Activated T-cell treated with anti-CD3 and anti-CD28 coated beads, Interleukin-2, amount 50 U/mL, for 24 hours (primary cell): Measurements from ENCODE around the gene SUPT20HL1.
"Not testable (repeated sequence)": the region's sequence is repeated elsewhere in the genome, so short reads cannot be mapped to it uniquely, and the experiment has no call there.

ENCODE experiments used
- DNase-seq: peaks from one replicate; pipeline ENCODE4 v3.0.0-alpha.2; 2020
- H3K27ac Mint-ChIP-seq: 2 replicates; pipeline ENCODE4 v1.8.0; 2020; ENCODE audit warnings: mild to moderate bottlenecking, mixed read lengths
- H3K27me3 Mint-ChIP-seq: 2 replicates; pipeline ENCODE4 v1.8.0; 2020; ENCODE audit warnings: mixed read lengths
- H3K36me3 Mint-ChIP-seq: 2 replicates; pipeline ENCODE4 v1.8.0; 2020; ENCODE audit warnings: low read depth, mixed read lengths
- H3K4me1 Mint-ChIP-seq: 2 replicates; pipeline ENCODE4 v1.8.0; 2020; ENCODE audit warnings: low read depth, mixed read lengths
- H3K4me3 Mint-ChIP-seq: 2 replicates; pipeline ENCODE4 v1.8.0; 2020; ENCODE audit warnings: mild to moderate bottlenecking, moderate library complexity, mixed read lengths
- H3K9me3 Mint-ChIP-seq: 2 replicates; pipeline ENCODE4 v1.8.0; 2020; ENCODE audit warnings: mixed read lengths

The SUPT20HL1 gene

GRCh38 chrX:24360272-24360671 is at the start of gene SUPT20HL1:
SUPT20HL1 (plus strand) TSS chrX:24360639; CDS start chrX:24362761, 2,122 bp downstream.
- Mint-ChIP-seq H3K4me1 (peaks cover 2% of the 10 kb centered on the region), H3K36me3 (no peaks in the 10 kb centered on the region), H3K27me3 (peaks cover 6% of the 10 kb centered on the region), H3K9me3 (no peaks in the 10 kb centered on the region), H3K4me3 (no peak within 1 kb of the TSS), H3K27ac (no peak within 1 kb of the TSS)
- DNase-seq: no peak

DNA sequence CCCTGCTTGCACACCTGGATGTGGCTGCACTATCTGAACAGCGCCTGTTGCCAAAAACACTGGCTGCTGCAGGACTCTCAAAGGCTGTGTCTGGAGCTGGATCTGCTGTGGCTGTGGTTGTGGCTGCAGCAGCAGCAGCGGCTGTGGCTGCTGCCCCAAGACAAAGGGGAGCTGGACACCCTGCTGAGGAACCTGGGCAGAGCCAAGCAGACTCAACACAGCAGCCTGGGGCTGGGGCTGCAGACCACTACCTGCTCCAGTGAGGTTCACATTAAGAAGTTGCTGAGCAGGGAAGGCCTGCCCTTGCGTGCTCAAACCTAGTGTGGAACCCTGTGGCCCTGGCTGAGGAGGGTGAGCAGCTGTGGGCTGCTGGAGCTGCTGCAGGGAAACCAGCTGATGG is 49.5 kb upstream of the SUPT20HL1 start:
- H3K4me3 Mint-ChIP-seq, H3K9me3 Mint-ChIP-seq: not testable (repeated sequence)

DNA sequence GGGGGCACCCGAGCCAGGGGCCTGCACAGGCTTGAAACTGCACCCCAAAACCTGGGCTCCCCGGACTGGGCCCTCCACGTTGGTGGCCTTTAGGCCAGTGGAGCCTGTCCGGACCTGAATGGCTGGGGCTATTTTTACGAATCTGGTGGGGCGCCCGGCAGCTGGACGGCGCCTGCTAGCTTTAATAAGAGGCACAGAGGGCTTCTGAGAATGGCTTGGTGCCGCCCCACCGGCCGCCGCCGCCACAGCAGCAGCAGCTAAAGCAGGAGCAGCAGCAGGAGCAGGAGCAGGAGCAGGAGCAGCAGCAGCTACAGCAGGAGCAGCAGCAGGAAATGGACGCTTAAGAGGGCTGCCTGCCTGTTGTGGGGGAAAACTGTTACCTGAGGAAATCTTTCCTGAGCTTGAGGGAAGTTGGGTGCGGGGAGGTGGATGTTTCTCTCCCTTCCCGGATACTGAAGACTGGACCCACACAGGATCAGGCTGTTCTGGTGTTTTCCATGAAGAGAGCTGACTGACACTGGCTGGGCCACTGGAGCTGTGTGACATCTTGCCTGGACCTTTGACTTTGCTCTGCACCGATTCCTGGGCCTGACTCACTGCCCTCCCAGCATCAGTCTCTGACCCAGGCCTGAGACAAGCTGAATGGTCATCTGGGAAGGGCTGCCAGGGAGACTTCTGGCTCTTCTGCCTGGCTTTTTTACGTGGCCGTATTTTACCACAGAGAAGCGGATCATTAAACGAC is 48.8 kb upstream of the SUPT20HL1 start:
- not testable (repeated sequence) for H3K36me3 Mint-ChIP-seq, DNase-seq, H3K9me3 Mint-ChIP-seq, H3K27ac Mint-ChIP-seq, H3K4me3 Mint-ChIP-seq, H3K4me1 Mint-ChIP-seq
- peaks cover 35% of the 10 kb centered on the region for H3K27me3 Mint-ChIP-seq

More for the DNA sequence above, 49.5 kb upstream of the SUPT20HL1 start:
- DNase-seq, H3K27ac Mint-ChIP-seq, H3K4me1 Mint-ChIP-seq, H3K36me3 Mint-ChIP-seq: not testable (repeated sequence)
- peaks cover 42% of the 10 kb centered on the region for H3K27me3 Mint-ChIP-seq

- H3K4me1 Mint-ChIP-seq, H3K27ac Mint-ChIP-seq, H3K4me3 Mint-ChIP-seq, H3K9me3 Mint-ChIP-seq, H3K36me3 Mint-ChIP-seq, DNase-seq: not testable (repeated sequence)
- peaks cover 31% of the 10 kb centered on the region for H3K27me3 Mint-ChIP-seq
Measured at GRCh38 chrX:24312249-24312607, 48.2 kb upstream of the SUPT20HL1 start.

DNA sequence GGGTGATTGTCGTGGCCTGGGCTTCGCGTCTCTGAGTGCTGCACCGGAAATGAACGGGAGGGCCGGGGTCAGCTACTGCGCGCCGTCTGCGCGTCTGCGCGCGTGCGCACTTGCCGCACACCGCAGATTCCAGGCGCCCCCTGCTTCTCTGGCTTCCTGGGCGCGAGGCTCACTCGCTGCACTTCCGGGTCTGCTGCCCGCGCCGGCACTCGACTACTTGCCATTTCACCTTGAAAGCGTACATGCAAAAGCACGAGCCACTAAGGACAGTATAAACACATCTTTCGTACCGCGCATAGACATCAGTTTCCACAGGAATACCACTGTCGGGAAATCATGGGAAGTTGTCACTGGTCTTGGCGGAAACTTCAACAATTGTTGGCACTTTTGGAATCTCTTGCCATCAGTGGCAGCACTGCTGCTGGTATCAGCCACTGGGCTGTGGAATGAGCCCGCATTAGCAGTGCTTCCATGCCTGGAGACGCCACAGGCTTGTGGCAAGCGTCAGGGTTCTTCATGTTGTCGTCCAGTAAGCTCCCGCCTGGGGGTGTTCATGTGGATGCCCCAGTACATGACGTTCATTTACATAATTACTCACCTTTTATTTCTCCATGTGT is 46.3 kb upstream of the SUPT20HL1 start, which contains the start of gene SUPT20HL2:
Gene SUPT20HL2 (minus strand): TSS at position 51 of the 617 bp plus-strand sequence. CDS start 754 bp downstream, outside the sequence.
- H3K36me3 Mint-ChIP-seq: no peaks in the 10 kb centered on the region
- no peaks in the 10 kb centered on the region for H3K9me3 Mint-ChIP-seq
- DNase-seq: no peak
- no peak within 1 kb of the TSS for H3K4me3 Mint-ChIP-seq
- H3K27me3 Mint-ChIP-seq: peaks cover 33% of the 10 kb centered on the region
- no peak within 1 kb of the TSS for H3K27ac Mint-ChIP-seq
- H3K4me1 Mint-ChIP-seq: no peaks in the 10 kb centered on the region

- no peaks in the 10 kb centered on the region for H3K36me3 Mint-ChIP-seq
- no peak overlapping the region for H3K4me3 Mint-ChIP-seq
- H3K27ac Mint-ChIP-seq: no peak overlapping the region
- H3K9me3 Mint-ChIP-seq: no peaks in the 10 kb centered on the region
- H3K4me1 Mint-ChIP-seq: no peaks in the 10 kb centered on the region
- H3K27me3 Mint-ChIP-seq: peaks cover 34% of the 10 kb centered on the region
- no peak for DNase-seq
Measured at GRCh38 chrX:24316111-24316510, 44.3 kb upstream of the SUPT20HL1 start.

- Mint-ChIP-seq H3K9me3 (no peaks in the 10 kb centered on the region), H3K36me3 (no peaks in the 10 kb centered on the region), H3K4me3 (no peak overlapping the region), H3K27me3 (peaks cover 44% of the 10 kb centered on the region), H3K27ac (no peak overlapping the region), H3K4me1 (no peaks in the 10 kb centered on the region)
- DNase-seq: no peak
Measured at GRCh38 chrX:24317567-24317966, 42.9 kb upstream of the SUPT20HL1 start.

DNA sequence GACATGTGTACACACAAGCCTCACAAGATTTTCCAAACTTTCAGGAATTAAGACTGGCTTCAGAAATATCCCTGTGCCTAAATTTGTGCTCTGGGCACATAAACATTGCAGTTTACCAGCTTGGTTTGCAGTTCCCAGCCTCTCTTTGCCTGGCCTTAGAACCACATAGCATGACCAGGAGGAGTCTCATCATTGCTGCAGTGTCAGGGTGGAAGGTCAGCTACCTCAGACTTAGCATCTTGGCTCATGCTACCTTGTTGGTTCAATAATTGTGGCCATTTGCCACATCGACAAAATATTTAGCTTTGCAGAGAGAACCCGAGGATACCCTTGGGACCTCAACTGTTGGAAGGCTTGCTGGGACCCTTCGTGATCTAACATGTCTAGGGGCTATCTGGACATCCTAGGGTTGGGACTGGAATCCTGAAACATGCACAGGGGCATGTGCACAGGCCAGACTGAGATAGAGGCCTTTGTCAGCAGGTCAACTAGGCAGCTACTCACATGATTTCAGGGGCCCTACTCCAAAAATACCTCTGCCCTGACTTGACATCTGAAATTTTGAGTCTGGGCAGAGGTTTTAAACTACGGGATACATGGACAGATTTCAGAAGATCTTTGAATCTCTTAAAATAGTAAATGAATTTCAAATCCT is 38.6 kb upstream of the SUPT20HL1 start:
- Mint-ChIP-seq H3K4me3 (no peak overlapping the region), H3K4me1 (no peaks in the 10 kb centered on the region), H3K9me3 (no peaks in the 10 kb centered on the region), H3K27ac (no peak overlapping the region), H3K36me3 (no peaks in the 10 kb centered on the region), H3K27me3 (peaks cover 62% of the 10 kb centered on the region)
- no peak for DNase-seq

DNA sequence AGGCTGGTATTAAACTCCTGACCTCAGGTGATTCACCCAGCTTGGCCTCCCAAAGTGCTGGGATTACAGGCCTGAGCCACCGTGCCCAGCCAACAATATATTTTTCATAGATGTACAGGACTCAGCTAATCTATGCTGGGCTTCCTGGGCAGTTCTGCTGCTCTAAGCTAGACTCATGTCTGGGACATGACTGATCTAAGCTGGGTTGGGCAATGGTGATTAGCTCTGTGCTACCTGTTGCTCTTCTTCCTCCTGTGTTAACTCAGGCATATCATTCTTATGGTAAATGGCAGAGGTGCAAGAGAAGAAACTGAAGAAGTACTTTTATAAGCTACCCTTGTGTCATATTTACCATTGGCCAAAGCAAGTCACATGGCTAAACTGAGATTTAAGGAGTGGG is 35.2 kb upstream of the SUPT20HL1 start:
- Mint-ChIP-seq H3K4me1 (no peaks in the 10 kb centered on the region), H3K9me3 (no peaks in the 10 kb centered on the region), H3K36me3 (no peaks in the 10 kb centered on the region), H3K27me3 (peaks cover 69% of the 10 kb centered on the region), H3K4me3 (no peak overlapping the region), H3K27ac (no peak overlapping the region)
- no peak for DNase-seq

- H3K4me1 Mint-ChIP-seq: no peaks in the 10 kb centered on the region
- no peaks in the 10 kb centered on the region for H3K36me3 Mint-ChIP-seq
- peaks cover 60% of the 10 kb centered on the region for H3K27me3 Mint-ChIP-seq
- H3K27ac Mint-ChIP-seq: no peak overlapping the region
- no peak overlapping the region for H3K4me3 Mint-ChIP-seq
- peaks cover 2% of the 10 kb centered on the region for H3K9me3 Mint-ChIP-seq
- DNase-seq: no peak
Measured at GRCh38 chrX:24332878-24333277, 27.6 kb upstream of the SUPT20HL1 start.

DNA sequence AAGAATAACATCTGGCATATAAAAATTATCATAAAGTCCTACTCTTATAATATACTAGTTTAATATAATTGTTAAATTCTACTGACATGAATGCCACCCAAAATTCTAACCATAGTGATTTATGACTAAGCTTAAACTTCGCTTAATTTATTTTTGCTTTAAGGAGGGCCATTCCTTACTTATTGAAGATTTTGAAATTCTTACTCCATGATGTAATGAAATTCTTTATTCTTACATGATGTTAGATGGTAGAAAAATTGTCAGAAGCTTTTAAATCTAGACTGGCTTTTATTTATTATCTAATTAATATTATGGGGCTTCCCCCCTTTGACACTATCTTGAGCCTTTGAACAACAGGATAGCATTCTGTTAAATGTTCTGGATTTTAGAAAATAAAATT is 27.1 kb upstream of the SUPT20HL1 start:
- Mint-ChIP-seq H3K9me3 (peaks cover 2% of the 10 kb centered on the region), H3K27me3 (peaks cover 58% of the 10 kb centered on the region), H3K4me3 (no peak overlapping the region), H3K36me3 (no peaks in the 10 kb centered on the region), H3K4me1 (no peaks in the 10 kb centered on the region), H3K27ac (no peak overlapping the region)
- no peak for DNase-seq

DNA sequence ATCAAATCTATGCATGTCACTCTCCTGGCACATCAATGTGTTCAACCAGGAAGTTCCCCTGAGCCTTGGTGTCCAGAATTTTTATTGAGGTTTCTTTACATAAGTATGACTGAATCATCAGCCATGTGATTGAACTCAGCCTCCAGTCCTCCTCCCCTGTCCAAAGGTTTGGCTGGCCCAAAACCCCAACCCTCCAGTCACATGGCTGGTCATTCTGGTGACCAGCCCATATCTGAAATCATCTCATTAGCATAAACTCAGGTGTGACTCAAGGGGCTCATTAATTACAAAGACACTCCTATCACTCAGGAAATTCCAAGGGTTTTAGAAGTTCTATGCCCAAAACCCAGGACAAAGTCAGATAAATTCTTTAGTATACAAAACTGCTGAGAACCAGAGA is 26.0 kb upstream of the SUPT20HL1 start:
- Mint-ChIP-seq H3K4me1 (no peaks in the 10 kb centered on the region), H3K4me3 (no peak overlapping the region), H3K9me3 (peaks cover 2% of the 10 kb centered on the region), H3K36me3 (no peaks in the 10 kb centered on the region), H3K27ac (no peak overlapping the region), H3K27me3 (peaks cover 51% of the 10 kb centered on the region)
- no peak for DNase-seq

- H3K36me3 Mint-ChIP-seq: no peaks in the 10 kb centered on the region
- H3K4me1 Mint-ChIP-seq: peaks cover 4% of the 10 kb centered on the region
- no peak overlapping the region for H3K4me3 Mint-ChIP-seq
- H3K27me3 Mint-ChIP-seq: peaks cover 47% of the 10 kb centered on the region
- H3K9me3 Mint-ChIP-seq: peaks cover 2% of the 10 kb centered on the region
- H3K27ac Mint-ChIP-seq: no peak overlapping the region
- no peak for DNase-seq
Measured at GRCh38 chrX:24335871-24336270, 24.6 kb upstream of the SUPT20HL1 start.

DNA sequence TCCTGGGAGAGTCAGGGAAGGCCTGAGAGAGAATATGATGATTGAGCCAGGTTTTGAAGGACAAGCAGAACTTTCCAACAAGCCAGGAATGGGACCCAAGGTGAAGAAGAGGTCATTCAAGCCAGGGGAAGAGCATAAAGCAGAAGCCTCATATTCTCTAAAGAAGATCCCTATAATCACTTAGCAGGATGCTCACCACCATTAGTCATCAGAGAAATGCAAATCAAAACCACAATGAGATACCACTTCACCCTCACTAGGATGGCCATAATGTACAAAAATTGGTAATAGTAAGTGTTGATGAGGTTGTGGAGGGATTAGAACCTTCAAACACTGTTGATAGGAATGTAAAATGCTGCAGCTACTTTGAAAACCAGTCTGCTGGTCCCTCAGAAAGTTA is 20.5 kb upstream of the SUPT20HL1 start:
- no peaks in the 10 kb centered on the region for H3K9me3 Mint-ChIP-seq
- no peak overlapping the region for H3K4me3 Mint-ChIP-seq
- no peaks in the 10 kb centered on the region for H3K36me3 Mint-ChIP-seq
- no peak overlapping the region for H3K27ac Mint-ChIP-seq
- peaks cover 34% of the 10 kb centered on the region for H3K27me3 Mint-ChIP-seq
- no peak for DNase-seq
- peaks cover 17% of the 10 kb centered on the region for H3K4me1 Mint-ChIP-seq

GRCh38 chrX:24340501-24340900 is 19.9 kb upstream of the SUPT20HL1 start:
- Mint-ChIP-seq H3K4me3 (no peak overlapping the region), H3K36me3 (no peaks in the 10 kb centered on the region), H3K9me3 (no peaks in the 10 kb centered on the region), H3K27me3 (peaks cover 29% of the 10 kb centered on the region), H3K27ac (no peak overlapping the region), H3K4me1 (peaks cover 17% of the 10 kb centered on the region)
- DNase-seq: no peak
